ENCODE measurements around the gene TSPAN15.
"Not testable (repeated sequence)": the region's sequence is repeated elsewhere in the genome, so short reads cannot be mapped to it uniquely, and the experiment has no call there.

TSPAN15 gene

GRCh38 chr10:69484736-69485135 is 33.5 kb downstream of the TSPAN15 start:
- DNase-seq (ENCODE audit: low read depth in 2 of 3, low spot score in 1 of 3): no peak

GRCh38 chr10:69486922-69487730 is 35.9 kb downstream of the TSPAN15 start:
- no peak for DNase-seq (ENCODE audit: low read depth in 2 of 3, low spot score in 1 of 3)

GRCh38 chr10:69488149-69488844 is 37.0 kb downstream of the TSPAN15 start:
- not testable (repeated sequence) for DNase-seq (ENCODE audit: low read depth in 2 of 3, low spot score in 1 of 3)

GRCh38 chr10:69488856-69489255 is 37.6 kb downstream of the TSPAN15 start:
- not testable (repeated sequence) for DNase-seq (ENCODE audit: low read depth in 2 of 3, low spot score in 1 of 3)

- DNase-seq (ENCODE audit: low read depth in 2 of 3, low spot score in 1 of 3): no peak
Observed at GRCh38 chr10:69489506-69490090, 38.3 kb downstream of the TSPAN15 start.

GRCh38 chr10:69490876-69491275 is 39.6 kb downstream of the TSPAN15 start:
- DNase-seq (ENCODE audit: low read depth in 2 of 3, low spot score in 1 of 3): no peak

GRCh38 chr10:69491611-69492010 is 40.3 kb downstream of the TSPAN15 start:
- DNase-seq (ENCODE audit: low read depth in 2 of 3, low spot score in 1 of 3): no peak

GRCh38 chr10:69492091-69492745 is 41.0 kb downstream of the TSPAN15 start:
- DNase-seq (ENCODE audit: low read depth in 2 of 3, low spot score in 1 of 3): no peak

GRCh38 chr10:69492746-69493462 is 41.6 kb downstream of the TSPAN15 start:
- no peak for DNase-seq (ENCODE audit: low read depth in 2 of 3, low spot score in 1 of 3)

GRCh38 chr10:69494626-69495558 is 43.6 kb downstream of the TSPAN15 start:
- DNase-seq (ENCODE audit: low read depth in 2 of 3, low spot score in 1 of 3): no peak

- DNase-seq (ENCODE audit: low read depth in 2 of 3, low spot score in 1 of 3): no peak
Observed at GRCh38 chr10:69495666-69496065, 44.4 kb downstream of the TSPAN15 start.

GRCh38 chr10:69496352-69497230 is 45.3 kb downstream of the TSPAN15 start:
- DNase-seq (ENCODE audit: low read depth in 2 of 3, low spot score in 1 of 3): no peak

- DNase-seq (ENCODE audit: low read depth in 2 of 3, low spot score in 1 of 3): no peak
Observed at GRCh38 chr10:69497231-69497561, 45.9 kb downstream of the TSPAN15 start.

- no peak for DNase-seq (ENCODE audit: low read depth in 2 of 3, low spot score in 1 of 3)
Observed at GRCh38 chr10:69497611-69498390, 46.5 kb downstream of the TSPAN15 start.

GRCh38 chr10:69498711-69499471 is 47.6 kb downstream of the TSPAN15 start:
- no peak for DNase-seq (ENCODE audit: low read depth in 2 of 3, low spot score in 1 of 3)

- no peak for DNase-seq (ENCODE audit: low read depth in 2 of 3, low spot score in 1 of 3)
Observed at GRCh38 chr10:69499726-69500689, 48.7 kb downstream of the TSPAN15 start.
